ENCODE measurements around the gene FCHO1.

GRCh38 chr19:17780781-17781180, 29.5 kb downstream of the FCHO1 start:
- no peak for TF ChIP-seq EZH2 (IDR thresholded peaks at IDR 0.05; ENCODE audit: borderline replicate concordance, low read length)
- no peak for TF ChIP-seq CTCF (conservative IDR thresholded peaks at IDR 0.05 in 1 of 2, IDR thresholded peaks at IDR 0.05 in 1 of 2; ENCODE audit: extremely low read depth in 1 of 2, insufficient read depth in 1 of 2, low read depth in 1 of 2, low read length in 2 of 2)
